H1 (cell line): ENCODE measurements around the gene NUP188. TPM values are rescaled to one million over a fixed set of nuclear protein-coding genes. Genes with fewer than 3 reads are reported as not detected.

Source experiments
- CTCF ChIA-PET: fragments of 300-600 bp; sonication (Branson Sonifier 250); formaldehyde crosslinking; loops from one replicate; lab custom pipeline; 2021; ENCODE audit not compliant: partially characterized antibody; lab: Charles Lee
- POLR2A ChIA-PET: fragments of 300-600 bp; sonication (Branson Sonifier 250); formaldehyde crosslinking; loops from one replicate; lab custom pipeline; 2021; ENCODE audit warnings: inconsistent platforms; ENCODE audit not compliant: partially characterized antibody; lab: Charles Lee
- DNase-seq, 2 experiments: peaks; one replicate each; pipeline versions ENCODE4 v3.0.0 to v3.0.0-alpha.2; 2010 to 2022; ENCODE audit warnings: low spot score in 2 of 2, low read depth in 1 of 2, mixed read lengths in 1 of 2
- FAIRE-seq: peaks from 2 replicates; lab custom pipeline; 2011; peaks lifted over from hg19 to GRCh38; lab: Jason Lieb, UNC
- H2AFZ ChIP-seq: 2 replicates; pipeline ENCODE4 v1.8.1; 2012; ENCODE audit warnings: low read length, inconsistent platforms
- H2AK5ac ChIP-seq: 2 replicates; pipeline ENCODE4 v1.6.1; 2013; ENCODE audit warnings: low read depth, low read length
- H2BK120ac ChIP-seq: replicated peaks from 2 replicates; pipeline ENCODE3; 2013; ENCODE audit warnings: low read depth, low read length, inconsistent platforms
- H2BK12ac ChIP-seq: 2 replicates; pipeline ENCODE4 v1.6.1; 2013; ENCODE audit warnings: low read depth, low read length
- H2BK15ac ChIP-seq: 2 replicates; pipeline ENCODE4 v1.6.1; 2013; ENCODE audit warnings: low read length
- H2BK20ac ChIP-seq: 2 replicates; pipeline ENCODE4 v1.6.1; 2013; ENCODE audit warnings: low read length
- H2BK5ac ChIP-seq: 2 replicates; pipeline ENCODE4 v1.6.1; 2013; ENCODE audit warnings: low read depth, low read length
- H3K14ac ChIP-seq: 2 replicates; pipeline ENCODE4 v1.6.1; 2013; ENCODE audit warnings: inconsistent platforms; ENCODE audit not compliant: insufficient read length
- H3K18ac ChIP-seq: 2 replicates; pipeline ENCODE4 v1.6.1; 2013; ENCODE audit warnings: low read length; ENCODE audit errors: extremely low read depth
- H3K23ac ChIP-seq: 2 replicates; pipeline ENCODE4 v1.6.1; 2013; ENCODE audit warnings: inconsistent platforms; ENCODE audit not compliant: insufficient read length
- H3K23me2 ChIP-seq: 2 replicates; pipeline ENCODE4 v1.6.1; 2013; ENCODE audit warnings: low read depth, low read length
- H3K27ac ChIP-seq: 2 replicates; pipeline ENCODE4 v1.6.1; 2011; ENCODE audit warnings: low read depth, low read length, inconsistent platforms
- H3K27me3 ChIP-seq, 4 experiments: replicated peaks in 1 of 4; 1 replicate in 1 of 4; 2 replicates in 3 of 4; pipeline versions ENCODE4 v1.6.1 to v1.8.1; 2011 to 2013; ENCODE audit warnings: low read length in 3 of 4, mild to moderate bottlenecking in 3 of 4, inconsistent platforms in 2 of 4, mixed read lengths in 2 of 4, moderate library complexity in 1 of 4; ENCODE audit not compliant: control insufficient read depth in 3 of 4, insufficient read depth in 3 of 4; ENCODE audit errors: extremely low read depth in 1 of 4
- H3K36me3 ChIP-seq, 4 experiments: 2 replicates each; pipeline versions ENCODE4 v1.6.1 to v1.8.1; 2011 to 2013; ENCODE audit warnings: mild to moderate bottlenecking in 4 of 4, low read length in 3 of 4, moderate library complexity in 2 of 4, control low read depth in 1 of 4, inconsistent platforms in 1 of 4; ENCODE audit not compliant: insufficient read depth in 4 of 4, control insufficient read depth in 2 of 4
- H3K4ac ChIP-seq: replicated peaks from 2 replicates; pipeline ENCODE3; 2013; ENCODE audit warnings: low read length, low read depth, mixed read lengths, inconsistent platforms; ENCODE audit not compliant: insufficient read length
- H3K4me1 ChIP-seq, 4 experiments: replicated peaks in 1 of 4; 1 replicate in 1 of 4; 2 replicates in 3 of 4; pipeline versions ENCODE4 v1.6.1 to v1.8.1; 2011 to 2013; ENCODE audit warnings: low read length in 3 of 4, inconsistent platforms in 2 of 4, mixed read lengths in 1 of 4; ENCODE audit not compliant: insufficient read depth in 4 of 4, control insufficient read depth in 3 of 4
- H3K4me2 ChIP-seq, 2 experiments: 2 replicates each; pipeline versions ENCODE4 v1.6.1 to v1.8.1; 2011 to 2013; ENCODE audit warnings: low read depth in 2 of 2, low read length in 2 of 2, control low read depth in 1 of 2, inconsistent platforms in 1 of 2, mild to moderate bottlenecking in 1 of 2; ENCODE audit not compliant: insufficient read depth in 1 of 2
- H3K4me3 ChIP-seq, 4 experiments: fragments of 200-600, 300-600 bp in 1 of 4; sonication (generic), shearing (Covaris generic), sonication (Bioruptor Twin) in 1 of 4; 2 replicates each; pipeline versions ENCODE4 v1.5.1 to v1.8.1; 2011 to 2016; ENCODE audit warnings: low read length in 4 of 4, low read depth in 3 of 4, control low read depth in 2 of 4, inconsistent platforms in 2 of 4, mild to moderate bottlenecking in 2 of 4, mixed read lengths in 1 of 4, moderate library complexity in 1 of 4; ENCODE audit not compliant: insufficient read depth in 2 of 4; ENCODE audit errors: extremely low read depth in 1 of 4
- H3K56ac ChIP-seq: replicated peaks from 2 replicates; pipeline ENCODE3; 2013; ENCODE audit warnings: low read depth, mild to moderate bottlenecking, mixed read lengths, low read length, inconsistent platforms; ENCODE audit not compliant: insufficient read length
- H3K79me1 ChIP-seq: 2 replicates; pipeline ENCODE4 v1.6.1; 2013; ENCODE audit warnings: low read depth, low read length, control low read depth
- H3K79me2 ChIP-seq, 2 experiments: 2 replicates each; pipeline versions ENCODE4 v1.6.1 to v1.8.1; 2012 to 2013; ENCODE audit warnings: low read length in 2 of 2, mild to moderate bottlenecking in 2 of 2, inconsistent platforms in 1 of 2; ENCODE audit not compliant: insufficient read depth in 2 of 2, control insufficient read depth in 1 of 2
- H3K9ac ChIP-seq, 4 experiments: replicated peaks in 1 of 4; 1 replicate in 1 of 4; 2 replicates in 3 of 4; pipeline versions ENCODE4 v1.6.1 to v1.8.1; 2011 to 2013; ENCODE audit warnings: low read depth in 3 of 4, low read length in 3 of 4, control low read depth in 2 of 4, mild to moderate bottlenecking in 2 of 4, moderate library complexity in 2 of 4, inconsistent platforms in 1 of 4; ENCODE audit errors: extremely low read depth in 1 of 4
- H3K9me3 ChIP-seq, 2 experiments: 2 replicates each; pipeline versions ENCODE4 v1.6.1 to v1.8.1; 2012 to 2013; ENCODE audit warnings: mild to moderate bottlenecking in 2 of 2, moderate library complexity in 2 of 2, control low read depth in 1 of 2, inconsistent platforms in 1 of 2, low read depth in 1 of 2, low read length in 1 of 2, mixed read lengths in 1 of 2; ENCODE audit not compliant: insufficient read depth in 2 of 2
- H4K20me1 ChIP-seq, 2 experiments: replicated peaks in 1 of 2; 2 replicates each; pipeline versions ENCODE3 to v1.8.1; 2011 to 2013; ENCODE audit warnings: inconsistent platforms in 2 of 2, low read length in 2 of 2, mild to moderate bottlenecking in 1 of 2; ENCODE audit not compliant: insufficient read depth in 2 of 2, control insufficient read depth in 1 of 2
- H4K5ac ChIP-seq: 2 replicates; pipeline ENCODE4 v1.6.1; 2013; ENCODE audit warnings: low read length, low read depth, mixed read lengths, inconsistent platforms; ENCODE audit not compliant: insufficient read length
- H4K8ac ChIP-seq: 2 replicates; pipeline ENCODE4 v1.8.0; 2013; ENCODE audit warnings: mild to moderate bottlenecking, moderate library complexity, low read length, inconsistent platforms; ENCODE audit not compliant: insufficient read depth; ENCODE audit errors: extremely low read depth
- H4K91ac ChIP-seq: replicated peaks from 2 replicates; pipeline ENCODE3; 2013; ENCODE audit warnings: low read length, mixed read lengths, inconsistent platforms; ENCODE audit not compliant: insufficient read length
- RNF2 ChIP-seq: fragments of 200-900, 300-1000 bp; sonication (generic); IDR thresholded peaks from 2 replicates; pipeline ENCODE4 v1.7.1; 2016; ENCODE audit warnings: borderline replicate concordance, low read depth, mild to moderate bottlenecking, antibody characterized with exemption, low read length; ENCODE audit not compliant: poor library complexity, severe bottlenecking; ENCODE audit errors: missing control alignments
- WGBS, 2 experiments: shearing (Covaris generic) in 1 of 2; methylation state at CpG; one replicate each; pipeline versions ENCODE4 v1.1.6 to v1.1.7; 2013 to 2015; ENCODE audit warnings: low lambda C conversion rate in 2 of 2, mixed read lengths in 2 of 2, inconsistent platforms in 1 of 2, low coverage in 1 of 2, missing lambda C conversion rate in 1 of 2; ENCODE audit not compliant: insufficient replicate concordance in 2 of 2, insufficient coverage in 1 of 2, insufficient read length in 1 of 2; ENCODE audit errors: extremely low coverage in 1 of 2, missing lambda C conversion rate in 1 of 2; 5-methylcytosine and 5-hydroxymethylcytosine counted together
- polyA plus RNA-seq, 7 experiments: library from polyadenylated mRNA; depleted of rRNA in 3 of 7; stranded (reverse) in 5 of 7; unstranded in 2 of 7; fragments of >200 nt in 5 of 7; fragments of 200-250 nt in 2 of 7; gene quantifications; 1 replicate in 5 of 7; 2 replicates in 1 of 7; 4 replicates in 1 of 7; pipeline versions ENCODE4 v1.2.1 to v1.2.3, GENCODE V29; 2011 to 2013; ENCODE audit warnings: missing spikeins in 2 of 7, mixed read lengths in 2 of 7
- total RNA-seq: library from RNA; stranded (reverse); fragmentation: NEBNext Ultra II Directional; extraction: Animal tissue kit (Norgen Biotek cat#: 25700); gene quantifications from 2 replicates; pipeline ENCODE4 v1.2.1, GENCODE V29; 2021

The NUP188 gene
- total and polyA plus RNA-seq, 2 of the 8 experiments (the other 6 are each of a cell fraction or from before 2014, with no cell fraction given): 90.1 to 111 TPM

DNA sequence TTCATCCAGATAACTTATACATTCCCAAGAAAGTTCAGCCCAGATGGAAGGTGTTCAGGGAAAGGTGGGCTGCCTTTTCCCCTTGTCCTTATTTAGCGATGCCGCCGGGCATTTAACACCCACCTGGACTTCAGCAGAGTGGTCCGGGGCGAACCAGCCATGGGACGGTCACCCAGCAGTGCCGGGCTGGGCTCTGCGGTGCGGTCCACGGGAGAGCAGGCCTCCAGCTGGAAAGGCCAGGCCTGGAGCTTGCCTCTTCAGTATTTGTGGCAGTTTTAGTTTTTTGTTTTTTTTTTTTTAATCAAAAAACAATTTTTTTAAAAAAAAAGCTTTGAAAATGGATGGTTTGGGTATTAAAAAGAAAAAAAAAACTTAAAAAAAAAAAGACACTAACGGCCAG, 30.8 kb upstream of the NUP188 start:
- Histone ChIP-seq H2BK120ac (no peak overlapping the region), H4K91ac (no peak overlapping the region), H3K4me1 (peaks cover 0 to 23% (median 12%) of the 10 kb centered on the region in 4 experiments; a peak in 6 of 7 replicates), H3K56ac (no peak overlapping the region), H4K8ac (no peak overlapping the region), H3K27me3 (no peaks in the 10 kb centered on the region), H3K36me3 (peaks cover 2 to 28% (median 21%) of the 10 kb centered on the region in 4 experiments), H3K4me3 (no peak overlapping the region), H2AK5ac (no peak overlapping the region), H3K23me2 (no peaks in the 10 kb centered on the region; the same call in 1 of the 2 replicates), H4K20me1 (peaks cover 11% of the 10 kb centered on the region in 2 experiments), H3K9me3 (no peaks in the 10 kb centered on the region), H2BK12ac (no peak overlapping the region), H2BK15ac (no peak overlapping the region), H3K4me2 (no peak overlapping the region), H3K14ac (no peak overlapping the region), H2BK5ac (no peak overlapping the region), H3K79me1 (peaks cover 10% of the 10 kb centered on the region; the same call in 1 of the 2 replicates), H2BK20ac (no peak overlapping the region), H3K18ac (no peak overlapping the region), H4K5ac (no peak overlapping the region), H3K79me2 (peaks cover 0 to 30% of the 10 kb centered on the region in 2 experiments; a peak in 2 of 4 replicates), H3K27ac (no peak overlapping the region), H3K4ac (no peak overlapping the region), H3K23ac (no peak overlapping the region), H3K9ac (no peak overlapping the region), H2AFZ (no peak overlapping the region)
- no peak for TF ChIP-seq RNF2
- ChIA-PET CTCF (interaction anchor here (2.0 to 3.9 kb wide), 3 partner anchors 12 to 57 kb away, joined by 4 to 26 read pairs (median 6); no protein-coding TSS in a partner anchor), POLR2A (interaction anchor here (0.9 to 1.4 kb wide), 2 partner anchors 25 to 28 kb away, joined by 3 to 6 read pairs; no protein-coding TSS in a partner anchor)
- FAIRE-seq: no peak
- WGBS, 2 experiments: 96% methylated on average over 11 of the region's 11 CpGs; no CpG with 5 or more reads in 1 of the 2 experiments
- DNase-seq: no peak
